Measurements from ENCODE around the gene MCHR1.
"Not testable (repeated sequence)": the region's sequence is repeated elsewhere in the genome, so short reads cannot be mapped to it uniquely, and the experiment has no call there.

MCHR1 gene

GRCh38 chr22:40687706-40688105 lies 8.4 kb downstream of the MCHR1 start:
- no peak for DNase-seq (ENCODE audit: extremely low read depth in 1 of 2, low read depth in 1 of 2)

- no peak for DNase-seq (ENCODE audit: extremely low read depth in 1 of 2, low read depth in 1 of 2)
Measured at GRCh38 chr22:40690370-40690769, 11.1 kb downstream of the MCHR1 start.

GRCh38 chr22:40691532-40691931 lies 12.2 kb downstream of the MCHR1 start:
- no peak for DNase-seq (ENCODE audit: extremely low read depth in 1 of 2, low read depth in 1 of 2)

GRCh38 chr22:40694411-40694810 lies 15.1 kb downstream of the MCHR1 start:
- no peak for DNase-seq (ENCODE audit: extremely low read depth in 1 of 2, low read depth in 1 of 2)

GRCh38 chr22:40701274-40701673 lies 22.0 kb downstream of the MCHR1 start:
- DNase-seq (ENCODE audit: extremely low read depth in 1 of 2, low read depth in 1 of 2): no peak

GRCh38 chr22:40703174-40703573 lies 23.9 kb downstream of the MCHR1 start:
- DNase-seq (ENCODE audit: extremely low read depth in 1 of 2, low read depth in 1 of 2): no peak

- no peak for DNase-seq (ENCODE audit: extremely low read depth in 1 of 2, low read depth in 1 of 2)
Measured at GRCh38 chr22:40703736-40704135, 24.5 kb downstream of the MCHR1 start.

- no peak for DNase-seq (ENCODE audit: extremely low read depth in 1 of 2, low read depth in 1 of 2)
Measured at GRCh38 chr22:40705918-40706682, 26.8 kb downstream of the MCHR1 start.

- no peak for DNase-seq (ENCODE audit: extremely low read depth in 1 of 2, low read depth in 1 of 2)
Measured at GRCh38 chr22:40707154-40707553, 27.9 kb downstream of the MCHR1 start.

GRCh38 chr22:40708177-40708576 lies 28.9 kb downstream of the MCHR1 start:
- no peak for DNase-seq (ENCODE audit: extremely low read depth in 1 of 2, low read depth in 1 of 2)

- no peak for DNase-seq (ENCODE audit: extremely low read depth in 1 of 2, low read depth in 1 of 2)
Measured at GRCh38 chr22:40709752-40710413, 30.6 kb downstream of the MCHR1 start.

- DNase-seq (ENCODE audit: extremely low read depth in 1 of 2, low read depth in 1 of 2): no peak
Measured at GRCh38 chr22:40712311-40712710, 33.0 kb downstream of the MCHR1 start.

GRCh38 chr22:40714499-40715337 lies 35.4 kb downstream of the MCHR1 start:
- no peak for DNase-seq (ENCODE audit: extremely low read depth in 1 of 2, low read depth in 1 of 2)

- DNase-seq (ENCODE audit: extremely low read depth in 1 of 2, low read depth in 1 of 2): no peak
Measured at GRCh38 chr22:40716116-40716515, 36.8 kb downstream of the MCHR1 start.

- not testable (repeated sequence) for DNase-seq (ENCODE audit: extremely low read depth in 1 of 2, low read depth in 1 of 2)
Measured at GRCh38 chr22:40717657-40718056, 38.4 kb downstream of the MCHR1 start.

- no peak for DNase-seq (ENCODE audit: extremely low read depth in 1 of 2, low read depth in 1 of 2)
Measured at GRCh38 chr22:40718250-40719204, 39.2 kb downstream of the MCHR1 start.

- no peak for DNase-seq (ENCODE audit: extremely low read depth in 1 of 2, low read depth in 1 of 2)
Measured at GRCh38 chr22:40719599-40719998, 40.3 kb downstream of the MCHR1 start.

GRCh38 chr22:40720156-40720537 lies 40.9 kb downstream of the MCHR1 start:
- DNase-seq (ENCODE audit: extremely low read depth in 1 of 2, low read depth in 1 of 2): not testable (repeated sequence)

GRCh38 chr22:40720538-40721256 lies 41.4 kb downstream of the MCHR1 start:
- no peak for DNase-seq (ENCODE audit: extremely low read depth in 1 of 2, low read depth in 1 of 2)

- no peak for DNase-seq (ENCODE audit: extremely low read depth in 1 of 2, low read depth in 1 of 2)
Measured at GRCh38 chr22:40721266-40721665, 42.0 kb downstream of the MCHR1 start.

All from activated CD8-positive, alpha-beta memory T cell treated with anti-CD3 and anti-CD28 coated beads for 1 hour (primary cell).